Esophagus muscularis mucosa (tissue), 3 donors: ENCODE measurements around the gene ZNF747.

ENCODE experiments used
- CTCF ChIP-seq, 3 experiments: fragments of 200-600 bp in 2 of 3; fragments of 450-650 bp in 1 of 3; sonication (generic) in 2 of 3; IDR thresholded peaks; one replicate each; pipeline ENCODE4 v1.5.1; 2017 to 2019; ENCODE audit warnings: antibody characterized with exemption in 3 of 3, mild to moderate bottlenecking in 2 of 3, moderate library complexity in 1 of 3
- POLR2A ChIP-seq: fragments of 450-650 bp; IDR thresholded peaks from one replicate; pipeline ENCODE4 v1.6.1; 2017; ENCODE audit warnings: antibody characterized with exemption, moderate library complexity, mild to moderate bottlenecking, low read depth
- POLR2AphosphoS5 ChIP-seq, 2 donors: sonication (generic); formaldehyde crosslinking; IDR thresholded peaks; one replicate each; pipeline ENCODE4 v1.6.1; 2017; ENCODE audit warnings: antibody characterized with exemption in 2 of 2

GRCh38 chr16:30569746-30570635 lies 35.3 kb upstream of the ZNF747 start:
- TF ChIP-seq POLR2A (no peak), CTCF (IDR thresholded peaks at IDR 0.05) (no peak), POLR2AphosphoS5 (IDR thresholded peaks at IDR 0.05) (no peak)
